PC-3 (cell line): Measurements from ENCODE around the gene MED4.

Experiments
- EZH2 ChIP-seq: fragments of 300-600 bp; sonication (generic); IDR thresholded peaks from one replicate; pipeline ENCODE4 v1.6.1; 2017; ENCODE audit warnings: antibody characterized with exemption, mild to moderate bottlenecking, low read length; ENCODE audit not compliant: unreplicated experiment
- TF ChIP-seq, protein P1 (sequence below): fragments of 300-600 bp; sonication (generic); conservative IDR thresholded peaks from 2 replicates; pipeline ENCODE4 v1.5.1; 2017; ENCODE audit warnings: antibody characterized with exemption, low read depth, mild to moderate bottlenecking, low read length

DNA sequence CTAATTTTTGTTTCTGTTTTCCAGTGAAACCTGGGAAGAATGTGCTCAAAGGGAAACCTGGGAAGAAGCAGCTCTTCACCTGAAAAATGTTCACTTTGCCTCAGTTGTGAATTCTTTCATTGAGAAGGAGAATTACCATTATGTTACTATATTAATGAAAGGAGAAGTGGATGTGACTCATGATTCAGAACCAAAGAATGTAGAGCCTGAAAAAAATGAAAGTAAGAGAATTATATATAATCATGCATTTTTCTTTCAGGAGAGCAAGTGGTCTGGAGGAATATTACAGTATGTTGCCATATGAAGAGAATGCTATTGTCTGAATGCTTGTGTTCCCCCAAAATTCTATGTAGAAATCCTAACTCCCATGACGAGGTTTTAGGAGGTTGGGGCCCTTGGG is 54.0 kb downstream of the MED4 start:
- no peak for TF ChIP-seq EZH2
- TF ChIP-seq, protein P1, sequence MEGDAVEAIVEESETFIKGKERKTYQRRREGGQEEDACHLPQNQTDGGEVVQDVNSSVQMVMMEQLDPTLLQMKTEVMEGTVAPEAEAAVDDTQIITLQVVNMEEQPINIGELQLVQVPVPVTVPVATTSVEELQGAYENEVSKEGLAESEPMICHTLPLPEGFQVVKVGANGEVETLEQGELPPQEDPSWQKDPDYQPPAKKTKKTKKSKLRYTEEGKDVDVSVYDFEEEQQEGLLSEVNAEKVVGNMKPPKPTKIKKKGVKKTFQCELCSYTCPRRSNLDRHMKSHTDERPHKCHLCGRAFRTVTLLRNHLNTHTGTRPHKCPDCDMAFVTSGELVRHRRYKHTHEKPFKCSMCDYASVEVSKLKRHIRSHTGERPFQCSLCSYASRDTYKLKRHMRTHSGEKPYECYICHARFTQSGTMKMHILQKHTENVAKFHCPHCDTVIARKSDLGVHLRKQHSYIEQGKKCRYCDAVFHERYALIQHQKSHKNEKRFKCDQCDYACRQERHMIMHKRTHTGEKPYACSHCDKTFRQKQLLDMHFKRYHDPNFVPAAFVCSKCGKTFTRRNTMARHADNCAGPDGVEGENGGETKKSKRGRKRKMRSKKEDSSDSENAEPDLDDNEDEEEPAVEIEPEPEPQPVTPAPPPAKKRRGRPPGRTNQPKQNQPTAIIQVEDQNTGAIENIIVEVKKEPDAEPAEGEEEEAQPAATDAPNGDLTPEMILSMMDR: no peak
